Muscle of leg (tissue), 11 donors: Measurements from ENCODE around the gene CLEC2B. TPM values are rescaled to one million over a fixed set of nuclear protein-coding genes. Genes with fewer than 3 reads are reported as not detected.
"Not testable (repeated sequence)": the region's sequence is repeated elsewhere in the genome, so short reads cannot be mapped to it uniquely, and the experiment has no call there.

Source experiments
- DNase-seq: peaks from one replicate; pipeline ENCODE4 v3.0.0; 2013
- H3K27ac ChIP-seq: one replicate; pipeline ENCODE4 v1.5.1; 2013; ENCODE audit warnings: mild to moderate bottlenecking, low read length, control low read depth
- H3K27me3 ChIP-seq: one replicate; pipeline ENCODE4 v1.6.1; 2013; ENCODE audit warnings: low read length; ENCODE audit not compliant: control insufficient read depth, insufficient read depth
- H3K36me3 ChIP-seq: one replicate; pipeline ENCODE4 v1.6.1; 2013; ENCODE audit warnings: low read length; ENCODE audit not compliant: control insufficient read depth, insufficient read depth
- H3K4me1 ChIP-seq: one replicate; pipeline ENCODE4 v1.6.1; 2013; ENCODE audit warnings: low read length; ENCODE audit not compliant: control insufficient read depth, insufficient read depth
- H3K4me3 ChIP-seq: one replicate; pipeline ENCODE4 v1.5.1; 2013; ENCODE audit warnings: low read length, control low read depth
- H3K9me3 ChIP-seq: replicated peaks from 2 replicates; pipeline ENCODE4 v1.6.1; 2013; ENCODE audit warnings: low read depth, low read length; ENCODE audit not compliant: control insufficient read depth
- WGBS: methylation state at CpG from one replicate; pipeline ENCODE4 v1.1.5; 2013; ENCODE audit warnings: missing lambda C conversion rate; ENCODE audit not compliant: insufficient coverage; 5-methylcytosine and 5-hydroxymethylcytosine counted together
- polyA plus RNA-seq, 8 donors: library from polyadenylated mRNA; unstranded; fragments of 120-200 nt; gene quantifications; one replicate each; pipeline versions ENCODE4 v1.2.1 to v1.2.3, GENCODE V29; 2013; ENCODE audit warnings: inconsistent platforms in 1 of 8, low replicate concordance in 1 of 8; ENCODE audit not compliant: insufficient read length in 8 of 8, insufficient read depth in 1 of 8
- total RNA-seq: library from RNA; stranded (reverse); fragments of 120-200 nt; gene quantifications from one replicate; pipeline ENCODE4 v1.2.4, GENCODE V29; 2013

Gene CLEC2B
- total and polyA plus RNA-seq, 9 donors: 0.79 to 4.4 (median 1.5) TPM

DNA sequence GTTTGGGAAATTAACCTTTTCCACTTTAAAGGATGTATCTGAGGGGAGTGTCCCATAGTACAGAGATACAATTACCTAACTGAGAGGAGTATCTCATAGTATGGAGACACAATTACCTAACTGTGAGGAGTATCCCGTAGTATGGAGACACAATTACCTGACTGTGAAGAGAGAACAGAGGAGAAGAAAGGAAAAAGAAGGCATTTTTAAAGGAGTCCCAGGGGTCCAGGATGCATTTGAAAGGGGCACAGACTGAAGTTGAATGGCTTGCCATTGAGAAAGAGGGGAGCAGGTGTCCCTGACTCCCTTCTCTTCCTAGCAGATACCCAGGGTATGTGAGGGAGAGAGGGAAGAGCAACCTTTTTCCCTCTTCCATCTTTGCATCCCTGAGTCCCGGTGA is 30.1 kb upstream of the CLEC2B start:
- Histone ChIP-seq H3K4me1 (no peaks in the 10 kb centered on the region), H3K36me3 (no peaks in the 10 kb centered on the region), H3K27me3 (no peaks in the 10 kb centered on the region), H3K9me3 (no peaks in the 10 kb centered on the region), H3K4me3 (no peak overlapping the region), H3K27ac (no peak overlapping the region)
- DNase-seq: no peak
- WGBS: no CpG with 5 or more reads among the region's 2 CpGs

DNA sequence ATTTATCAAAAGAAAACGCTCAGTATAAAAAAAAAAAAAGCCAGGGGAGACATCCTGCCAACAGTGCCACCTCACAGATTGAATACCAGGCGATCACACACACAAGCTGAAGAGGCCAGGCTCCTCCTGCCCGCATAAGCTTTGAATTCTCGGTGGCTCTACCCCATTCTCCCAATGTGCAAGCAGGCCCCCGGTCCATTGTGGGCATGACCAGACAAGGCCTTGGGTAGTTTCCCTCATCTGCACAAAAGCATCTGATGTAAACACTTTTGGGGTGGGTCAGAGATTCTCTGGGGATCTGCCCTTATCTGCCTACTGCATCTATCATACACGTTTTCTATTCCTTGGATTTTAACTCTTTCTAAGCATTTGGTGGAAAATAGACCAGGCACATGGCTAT is 28.4 kb upstream of the CLEC2B start:
- H3K4me3 ChIP-seq: no peak overlapping the region
- no peaks in the 10 kb centered on the region for H3K4me1 ChIP-seq
- no peak for DNase-seq
- H3K27me3 ChIP-seq: no peaks in the 10 kb centered on the region
- WGBS: 60% methylated on average over 1 of the region's 6 CpGs
- no peaks in the 10 kb centered on the region for H3K36me3 ChIP-seq
- no peaks in the 10 kb centered on the region for H3K9me3 ChIP-seq
- no peak overlapping the region for H3K27ac ChIP-seq

DNA sequence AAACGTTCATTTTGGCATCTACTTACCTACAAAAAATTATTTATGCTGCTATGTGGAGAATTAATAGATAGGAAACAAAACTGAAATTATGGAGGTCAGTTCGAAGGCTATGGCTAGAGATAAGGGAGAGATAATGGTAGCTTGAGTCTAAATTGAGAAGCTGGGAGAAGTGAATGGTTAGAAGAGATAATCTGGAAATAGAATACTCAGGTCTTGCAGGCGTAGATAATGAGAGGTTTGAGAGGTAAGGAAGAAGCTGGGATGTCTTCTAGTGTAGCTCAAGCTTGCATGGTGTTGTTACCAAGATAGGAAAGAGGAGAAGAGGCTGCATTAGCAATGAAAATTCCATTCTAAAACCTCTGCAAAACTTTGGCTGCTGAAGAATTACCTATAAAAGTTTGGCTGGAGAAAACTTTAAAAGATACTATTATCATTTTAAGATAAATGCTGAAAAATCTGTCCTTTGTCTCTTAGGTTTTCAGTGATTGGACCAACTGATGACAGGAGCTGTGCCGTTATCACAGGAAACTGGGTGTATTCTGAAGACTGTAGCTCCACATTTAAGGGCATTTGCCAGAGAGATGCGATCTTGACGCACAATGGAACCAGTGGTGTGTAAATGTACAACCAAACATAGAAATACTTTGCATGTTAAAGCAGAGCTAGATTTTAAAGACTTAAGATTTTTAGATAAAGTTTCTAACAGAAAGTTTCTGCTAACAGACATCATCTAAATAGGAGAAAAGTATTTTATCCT is 26.2 kb upstream of the CLEC2B start:
- Histone ChIP-seq H3K4me3 (no peak overlapping the region), H3K36me3 (no peaks in the 10 kb centered on the region), H3K4me1 (no peaks in the 10 kb centered on the region), H3K9me3 (no peaks in the 10 kb centered on the region), H3K27ac (no peak overlapping the region), H3K27me3 (no peaks in the 10 kb centered on the region)
- 70% methylated on average over 2 of the region's 6 CpGs for WGBS
- no peak for DNase-seq

- Histone ChIP-seq H3K4me3 (no peak overlapping the region), H3K36me3 (no peaks in the 10 kb centered on the region), H3K9me3 (no peaks in the 10 kb centered on the region), H3K27ac (no peak overlapping the region), H3K27me3 (no peaks in the 10 kb centered on the region), H3K4me1 (no peaks in the 10 kb centered on the region)
- no CpG with 5 or more reads among the region's 4 CpGs for WGBS
- DNase-seq: no peak
These were observed 19.6 kb upstream of the CLEC2B start for GRCh38 chr12:9888665-9889273.

DNA sequence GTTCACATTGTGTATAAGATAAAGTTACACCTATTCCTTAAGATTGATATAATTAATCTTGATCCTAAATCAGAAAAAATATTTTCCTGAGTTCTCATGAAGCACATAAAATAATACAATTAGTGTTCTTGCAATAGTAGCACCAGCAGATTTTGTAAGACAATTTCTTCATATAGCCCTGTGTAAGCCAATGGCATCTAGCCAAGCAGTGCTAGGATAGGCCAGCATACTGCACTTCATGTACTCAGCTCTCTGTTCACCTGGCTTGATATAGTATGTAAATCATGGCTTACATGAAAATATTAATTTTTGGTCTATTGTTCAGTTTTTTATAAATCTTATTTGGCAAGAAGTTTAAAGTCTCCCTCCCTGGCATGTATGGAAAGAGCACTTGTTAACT is 14.0 kb upstream of the CLEC2B start:
- Histone ChIP-seq H3K27me3 (no peaks in the 10 kb centered on the region), H3K36me3 (no peaks in the 10 kb centered on the region), H3K4me1 (no peaks in the 10 kb centered on the region), H3K9me3 (no peaks in the 10 kb centered on the region), H3K4me3 (no peak overlapping the region), H3K27ac (no peak overlapping the region)
- peak; percentile 27 for DNase-seq

DNA sequence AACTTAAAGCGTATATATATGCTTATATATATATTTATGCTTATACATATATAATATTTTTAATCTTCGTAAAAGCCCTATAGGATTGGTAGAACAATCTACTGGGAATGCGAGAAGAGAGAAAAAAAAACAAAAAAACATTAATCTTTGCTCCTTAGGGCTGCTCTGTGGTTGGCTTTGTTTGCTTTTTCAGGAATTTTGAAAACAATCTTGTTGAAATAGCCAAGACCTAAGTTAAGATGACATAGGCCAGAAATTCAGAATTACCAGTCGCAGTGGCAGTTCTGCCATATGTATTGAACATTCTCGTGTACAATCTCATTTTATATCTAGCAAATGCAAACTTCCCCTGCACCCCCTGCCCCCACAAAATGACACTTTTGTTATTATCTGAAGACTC is 12.8 kb upstream of the CLEC2B start:
- no peak overlapping the region for H3K27ac ChIP-seq

DNA sequence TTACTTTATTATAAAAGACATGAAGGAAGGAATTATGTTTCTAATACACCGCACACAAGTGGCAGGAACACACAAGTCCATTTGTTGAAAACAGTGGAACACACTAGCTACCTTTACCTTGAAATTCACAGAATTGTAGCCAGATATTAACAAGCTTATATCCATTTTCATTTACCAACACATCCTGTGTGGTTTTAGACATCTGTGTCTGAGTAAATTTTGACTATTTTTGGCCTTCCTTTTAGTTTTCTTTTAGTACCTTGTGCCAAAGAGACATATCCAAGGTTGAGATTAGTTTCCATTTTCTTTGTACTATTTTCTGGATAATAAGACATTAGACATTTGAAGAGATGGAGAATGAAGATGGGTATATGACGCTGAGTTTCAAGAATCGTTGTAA is 12.1 kb upstream of the CLEC2B start, which contains the start of gene KLRF2:
Gene KLRF2, plus strand, starts transcription at position 244 of the 400 bp plus-strand sequence. Its CDS starts 107 bp downstream, at position 351.
- no peak within 1 kb of the TSS for H3K4me3 ChIP-seq
- H3K36me3 ChIP-seq: no peaks in the 10 kb centered on the region
- no peaks in the 10 kb centered on the region for H3K9me3 ChIP-seq
- no peak within 1 kb of the TSS for H3K27ac ChIP-seq
- DNase-seq: no peak
- no CpG with 5 or more reads among the region's 3 CpGs for WGBS
- no peaks in the 10 kb centered on the region for H3K27me3 ChIP-seq
- no peaks in the 10 kb centered on the region for H3K4me1 ChIP-seq

More for the DNA sequence above, 12.8 kb upstream of the CLEC2B start:
- no peaks in the 10 kb centered on the region for H3K36me3 ChIP-seq
- H3K4me1 ChIP-seq: no peaks in the 10 kb centered on the region
- H3K4me3 ChIP-seq: no peak overlapping the region
- H3K27me3 ChIP-seq: no peaks in the 10 kb centered on the region
- 100% methylated on average over 1 of the region's 5 CpGs for WGBS
- DNase-seq: no peak
- H3K9me3 ChIP-seq: no peaks in the 10 kb centered on the region

DNA sequence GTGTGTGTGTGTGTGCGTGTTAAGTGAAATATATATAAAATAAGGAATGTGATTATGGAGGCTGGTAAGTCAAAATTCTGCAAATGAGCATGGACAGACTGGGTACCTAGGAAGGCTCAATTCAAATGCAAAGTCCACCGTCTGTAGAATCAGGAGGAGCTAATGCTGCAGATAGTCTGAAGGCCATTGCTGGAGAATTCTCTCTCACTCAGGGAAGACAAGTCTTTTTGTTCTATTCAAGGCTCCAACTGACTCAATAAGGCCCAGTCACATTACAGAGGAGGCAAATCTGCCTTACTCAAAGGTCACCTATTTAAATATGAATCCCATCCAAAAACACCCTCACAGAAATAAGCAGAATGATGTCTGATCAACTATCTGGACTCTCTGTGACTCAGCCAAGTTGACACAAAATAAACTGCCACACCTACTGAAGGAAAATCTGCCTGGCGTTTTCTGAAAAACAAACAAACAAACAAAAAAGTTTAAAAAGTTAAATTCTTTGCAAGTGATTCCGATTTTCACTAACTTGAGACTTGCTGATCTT is 11.5 kb upstream of the CLEC2B start:
- Histone ChIP-seq H3K4me1 (no peaks in the 10 kb centered on the region), H3K27ac (no peak overlapping the region), H3K9me3 (no peaks in the 10 kb centered on the region), H3K4me3 (no peak overlapping the region), H3K36me3 (no peaks in the 10 kb centered on the region), H3K27me3 (no peaks in the 10 kb centered on the region)
- 73% methylated on average over 3 of the region's 4 CpGs for WGBS
- no peak for DNase-seq

GRCh38 chr12:9876120-9876519 is 7.0 kb upstream of the CLEC2B start:
- H3K4me1 ChIP-seq, H3K9me3 ChIP-seq, H3K4me3 ChIP-seq, H3K27ac ChIP-seq, H3K36me3 ChIP-seq, DNase-seq, H3K27me3 ChIP-seq: not testable (repeated sequence)
- WGBS: 95% methylated on average over 26 of the region's 26 CpGs

GRCh38 chr12:9872742-9873141 is 3.6 kb upstream of the CLEC2B start:
- H3K27me3 ChIP-seq: no peaks in the 10 kb centered on the region
- peak; percentile 43 for DNase-seq
- peaks cover 2% of the 10 kb centered on the region for H3K4me1 ChIP-seq
- no peaks in the 10 kb centered on the region for H3K36me3 ChIP-seq
- H3K4me3 ChIP-seq: no peak overlapping the region
- no peak overlapping the region for H3K27ac ChIP-seq
- no peaks in the 10 kb centered on the region for H3K9me3 ChIP-seq
- 38% methylated on average over 10 of the region's 11 CpGs for WGBS
